GM19099 (cell line): ENCODE measurements around the gene DEPDC4.

Experiments used
- POLR2A ChIP-seq: IDR thresholded peaks from 3 replicates; pipeline ENCODE4 v1.6.1; 2011; ENCODE audit warnings: low read depth; ENCODE audit not compliant: insufficient read length; ENCODE audit errors: extremely low read depth

The DEPDC4 gene

DNA sequence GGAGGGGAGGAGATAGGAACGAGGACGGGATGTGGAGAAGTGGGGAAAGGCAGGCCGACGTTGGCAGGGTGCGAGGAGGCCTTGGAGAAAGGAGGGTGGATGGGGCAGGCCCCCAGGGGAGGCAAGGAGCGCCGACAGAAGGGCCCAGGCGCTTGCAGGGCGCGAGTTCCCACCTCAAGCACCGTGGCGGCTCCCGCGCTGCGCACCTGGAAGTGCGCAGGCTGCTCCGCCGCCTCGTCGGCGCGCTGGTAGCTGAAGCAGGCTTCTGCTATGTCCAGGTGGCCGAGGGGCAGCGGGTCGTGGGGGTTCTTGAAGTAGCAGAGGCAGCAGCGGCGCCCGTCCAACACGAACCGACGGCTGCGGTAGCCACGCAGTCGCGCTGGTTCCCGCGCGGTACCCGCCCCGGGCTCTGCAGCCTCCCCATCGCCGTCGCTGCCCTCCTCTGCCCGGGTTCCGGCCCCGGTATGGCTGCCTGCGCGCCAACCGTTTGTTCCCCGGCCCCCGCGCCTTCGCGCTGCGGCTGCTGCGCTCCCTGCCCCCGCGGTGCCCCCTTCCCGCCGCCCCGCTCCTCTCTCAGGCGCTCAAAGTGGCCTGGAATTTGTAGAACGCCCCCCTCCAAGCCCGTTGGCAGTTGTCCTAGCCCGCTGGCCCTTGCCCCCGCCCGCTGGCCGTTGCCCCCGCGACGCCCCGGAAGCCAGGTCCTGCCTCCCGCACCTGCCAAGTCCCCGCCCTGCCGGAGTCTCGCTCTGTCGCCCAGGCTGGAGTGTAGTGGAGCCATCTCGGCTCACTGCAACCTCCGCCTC, 67.3 kb downstream of the DEPDC4 start:
- TF ChIP-seq POLR2A, result no peak

DNA sequence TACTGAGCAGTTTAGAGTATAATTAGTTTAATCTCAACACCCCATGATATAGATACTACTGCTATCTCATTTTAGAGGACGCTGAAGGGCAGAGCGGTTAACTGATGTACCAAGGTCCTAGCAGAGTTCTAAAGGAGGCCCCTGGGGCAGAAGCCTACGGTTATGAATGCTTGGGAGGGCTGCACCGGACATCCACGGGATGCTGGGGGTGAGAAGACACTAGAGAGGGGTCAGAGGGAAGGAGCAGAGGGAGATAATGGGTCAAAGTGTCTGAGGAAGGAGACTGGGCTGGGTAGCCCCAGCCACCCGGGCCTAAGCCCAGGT, 67.9 kb downstream of the DEPDC4 start:
- TF ChIP-seq POLR2A, result no peak

DNA sequence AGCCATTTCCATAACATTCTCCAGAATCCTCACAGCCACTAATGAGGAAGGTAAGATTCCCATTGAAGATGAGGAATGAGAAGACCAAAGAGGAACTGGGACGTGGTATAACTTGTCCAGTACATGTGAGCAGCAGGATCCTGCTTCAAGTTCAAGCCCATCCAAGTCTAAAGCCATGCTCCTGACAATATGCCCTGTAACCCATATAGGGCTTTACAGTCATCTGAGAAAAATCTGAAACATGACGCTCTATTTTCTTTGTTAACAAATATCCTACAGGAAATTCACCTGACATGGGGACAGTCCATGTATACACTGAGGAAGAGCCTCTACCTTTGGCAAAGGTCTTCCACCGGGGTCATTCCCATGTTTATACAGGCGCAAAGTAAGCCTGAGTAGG, 69.4 kb downstream of the DEPDC4 start:
- TF ChIP-seq POLR2A, result no peak

DNA sequence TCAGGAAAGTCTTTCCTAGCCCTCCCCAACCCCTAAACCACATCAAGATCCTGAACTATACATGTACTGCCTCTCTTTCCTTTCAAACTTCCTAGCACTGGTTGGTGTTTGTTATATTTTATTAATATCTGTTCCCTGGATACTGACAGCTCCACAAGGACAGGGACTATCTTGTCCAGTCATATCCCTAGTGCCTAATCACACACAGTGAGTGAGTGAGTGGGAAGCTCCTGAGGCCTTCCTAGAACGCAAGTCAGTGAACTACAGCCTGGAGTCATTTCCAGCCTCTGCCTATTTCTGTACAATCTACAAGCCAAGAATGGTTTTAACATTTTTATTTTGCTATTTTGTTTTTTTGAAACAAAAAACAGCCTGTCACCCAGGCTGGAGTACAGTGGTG, 73.8 kb downstream of the DEPDC4 start:
- no peak for TF ChIP-seq POLR2A
